Panc1 (cell line): ENCODE measurements around the gene TMEM260. TPM values are rescaled to one million over a fixed set of nuclear protein-coding genes. Genes with fewer than 3 reads are reported as not detected.

Source experiments
- ATAC-seq: fragments of 200-7000 bp; cut with Tn5 transposase; 2 replicates; pipeline ENCODE4 v1.9.1; 2020; ENCODE audit warnings: mild to moderate bottlenecking, moderate library complexity
- BruUV-seq: library from RNA; stranded (reverse); fragments of 400-500 nt; replicated peaks from 2 replicates; lab custom pipeline; 2021; lab: Mats Ljungman, UMichigan
- CTCF ChIA-PET: fragments of 300-600 bp; sonication (Branson Sonifier 250); formaldehyde crosslinking; loops from one replicate; lab custom pipeline; 2022; ENCODE audit warnings: antibody characterized with exemption; lab: Charles Lee
- POLR2A ChIA-PET: fragments of 300-600 bp; sonication (Branson Sonifier 250); formaldehyde crosslinking; loops from one replicate; lab custom pipeline; 2022; ENCODE audit warnings: antibody characterized with exemption; lab: Charles Lee
- DNase-seq: peaks from one replicate; pipeline ENCODE4 v3.0.0-alpha.2; 2010; ENCODE audit warnings: low read depth, low spot score
- H3K27ac ChIP-seq: 2 replicates; pipeline ENCODE4 v1.5.1; 2011; ENCODE audit warnings: mild to moderate bottlenecking, low read length, inconsistent platforms
- H3K27me3 ChIP-seq: fragments of 200-500 bp; sonication (Bioruptor generic); 2 replicates; pipeline ENCODE4 v1.6.0; 2014; ENCODE audit warnings: low read length, inconsistent platforms; ENCODE audit not compliant: control insufficient read depth, insufficient read depth
- H3K36me3 ChIP-seq: fragments of 200-500 bp; sonication (Bioruptor generic); 2 replicates; pipeline ENCODE4 v1.5.1; 2014; ENCODE audit warnings: inconsistent platforms, mild to moderate bottlenecking, low read length, moderate library complexity; ENCODE audit not compliant: control insufficient read depth, insufficient read depth
- H3K4me1 ChIP-seq: 2 replicates; pipeline ENCODE4 v1.5.1; 2011; ENCODE audit warnings: inconsistent platforms, mild to moderate bottlenecking, low read length, moderate library complexity; ENCODE audit not compliant: control insufficient read depth, insufficient read depth
- H3K4me3 ChIP-seq, 2 experiments: 2 replicates each; pipeline ENCODE4 v1.5.1; 2011 to 2012; ENCODE audit warnings: low read depth in 2 of 2, low read length in 2 of 2, mild to moderate bottlenecking in 2 of 2, inconsistent platforms in 1 of 2, moderate library complexity in 1 of 2
- H3K9me3 ChIP-seq: fragments of 200-500 bp; sonication (Bioruptor generic); 2 replicates; pipeline ENCODE4 v1.5.1; 2014; ENCODE audit warnings: low read depth, mild to moderate bottlenecking, inconsistent platforms, low read length, moderate library complexity; ENCODE audit not compliant: control insufficient read depth, insufficient read depth
- POLR2AphosphoS5 ChIP-seq: IDR thresholded peaks from 2 replicates; pipeline ENCODE4 v1.6.1; 2012; ENCODE audit warnings: mild to moderate bottlenecking, low read depth, low read length, moderate library complexity
- REST ChIP-seq, 2 experiments: IDR thresholded peaks; 2 replicates each; pipeline ENCODE4 v1.6.1; 2011 to 2012; ENCODE audit warnings: low read depth in 2 of 2, control low read depth in 1 of 2, low read length in 1 of 2, mild to moderate bottlenecking in 1 of 2, moderate library complexity in 1 of 2; ENCODE audit not compliant: insufficient read depth in 1 of 2
- SIN3A ChIP-seq: IDR thresholded peaks from 2 replicates; pipeline ENCODE4 v1.6.1; 2012; ENCODE audit warnings: low read depth, mild to moderate bottlenecking, low read length, moderate library complexity, borderline replicate concordance; ENCODE audit not compliant: insufficient read depth
- TCF7L2 ChIP-seq: IDR thresholded peaks from 2 replicates; pipeline ENCODE4 v1.6.1; 2011; ENCODE audit warnings: mild to moderate bottlenecking, low read depth, low read length, inconsistent platforms
- in situ Hi-C: cut with HindIII; loops from 2 replicates; pipeline ENCODE4 v1.10.0; 2016; ENCODE audit warnings: low sequenced_read_pairs, low pct_unique_long_range_greater_than_20kb
- intact Hi-C: fragments of 100-400 bp; cut with micrococcal nuclease; formaldehyde crosslinking; loops from one replicate; pipeline ENCODE4 v1.10.0; 2022; ENCODE audit not compliant: unreplicated experiment
- total RNA-seq: library from RNA; stranded (reverse); gene quantifications from one replicate; pipeline ENCODE4 v1.2.1, GENCODE V29; 2021; ENCODE audit not compliant: unreplicated experiment
- TF ChIP-seq, protein P1 (sequence below): fragments of 450-650 bp; IDR thresholded peaks from 2 replicates; pipeline ENCODE4 v1.5.1; 2017; ENCODE audit warnings: mild to moderate bottlenecking

The TMEM260 gene
- total RNA-seq, 1 experiment from 2014 or later, result 8.9 TPM

- no peak for TF ChIP-seq REST (IDR thresholded peaks at IDR 0.05; ENCODE audit: insufficient read depth in 1 of 2, low read depth in 2 of 2, low read length in 1 of 2)
- TF ChIP-seq SIN3A, result no peak
- no peak for TF ChIP-seq TCF7L2
- TF ChIP-seq, protein P1, sequence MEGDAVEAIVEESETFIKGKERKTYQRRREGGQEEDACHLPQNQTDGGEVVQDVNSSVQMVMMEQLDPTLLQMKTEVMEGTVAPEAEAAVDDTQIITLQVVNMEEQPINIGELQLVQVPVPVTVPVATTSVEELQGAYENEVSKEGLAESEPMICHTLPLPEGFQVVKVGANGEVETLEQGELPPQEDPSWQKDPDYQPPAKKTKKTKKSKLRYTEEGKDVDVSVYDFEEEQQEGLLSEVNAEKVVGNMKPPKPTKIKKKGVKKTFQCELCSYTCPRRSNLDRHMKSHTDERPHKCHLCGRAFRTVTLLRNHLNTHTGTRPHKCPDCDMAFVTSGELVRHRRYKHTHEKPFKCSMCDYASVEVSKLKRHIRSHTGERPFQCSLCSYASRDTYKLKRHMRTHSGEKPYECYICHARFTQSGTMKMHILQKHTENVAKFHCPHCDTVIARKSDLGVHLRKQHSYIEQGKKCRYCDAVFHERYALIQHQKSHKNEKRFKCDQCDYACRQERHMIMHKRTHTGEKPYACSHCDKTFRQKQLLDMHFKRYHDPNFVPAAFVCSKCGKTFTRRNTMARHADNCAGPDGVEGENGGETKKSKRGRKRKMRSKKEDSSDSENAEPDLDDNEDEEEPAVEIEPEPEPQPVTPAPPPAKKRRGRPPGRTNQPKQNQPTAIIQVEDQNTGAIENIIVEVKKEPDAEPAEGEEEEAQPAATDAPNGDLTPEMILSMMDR, result no peak
- no peak for TF ChIP-seq POLR2AphosphoS5
- in situ Hi-C loops (no loop called here), intact Hi-C loops (no loop called here)
- no peaks in the 10 kb centered on the region for H3K4me1 ChIP-seq
- CTCF ChIA-PET, result no interaction called here
- DNase-seq (no peak), ATAC-seq (no peak)
- no peaks in the 10 kb centered on the region for H3K9me3 ChIP-seq
- H3K36me3 ChIP-seq, result no peaks in the 10 kb centered on the region
- POLR2A ChIA-PET, result no interaction called here
- no peak overlapping the region for H3K4me3 ChIP-seq
- H3K27ac ChIP-seq, result no peak overlapping the region
- BruUV-seq, result no TSS peak
- H3K27me3 ChIP-seq, result no peaks in the 10 kb centered on the region
These were observed 44.9 kb upstream of the TMEM260 start for GRCh38 chr14:56534656-56535055.

DNA sequence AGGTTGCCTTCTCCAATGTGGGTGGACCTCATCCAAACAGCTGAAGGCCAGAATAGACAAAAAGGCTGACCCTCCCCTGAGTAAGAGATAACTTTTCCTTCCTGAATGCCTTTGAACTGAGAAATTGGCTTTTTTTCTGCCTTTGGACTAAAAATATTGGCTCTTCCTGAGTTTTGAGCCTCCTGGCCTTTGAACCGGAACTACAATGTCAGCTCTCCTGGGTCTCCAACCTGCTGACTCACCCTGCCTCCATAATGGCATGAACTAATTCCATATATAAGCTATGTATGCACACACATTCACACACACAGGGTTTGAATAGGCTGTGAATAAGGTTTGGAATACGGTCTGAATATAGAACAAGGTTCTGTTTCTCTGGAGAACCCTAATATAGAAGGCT is 39.7 kb upstream of the TMEM260 start:
- H3K27me3 ChIP-seq, result no peaks in the 10 kb centered on the region
- in situ Hi-C loops (no loop called here), intact Hi-C loops (no loop called here)
- DNase-seq (no peak), ATAC-seq (no peak)
- ChIA-PET POLR2A (no interaction called here), CTCF (no interaction called here)
- H3K27ac ChIP-seq, result no peak overlapping the region
- TF ChIP-seq, protein P1, result no peak
- TF ChIP-seq POLR2AphosphoS5, result no peak
- TF ChIP-seq TCF7L2, result no peak
- no peak for TF ChIP-seq SIN3A
- TF ChIP-seq REST (IDR thresholded peaks at IDR 0.05; ENCODE audit: insufficient read depth in 1 of 2, low read depth in 2 of 2, low read length in 1 of 2), result no peak
- H3K36me3 ChIP-seq, result no peaks in the 10 kb centered on the region
- no peak overlapping the region for H3K4me3 ChIP-seq
- H3K4me1 ChIP-seq, result no peaks in the 10 kb centered on the region
- no peaks in the 10 kb centered on the region for H3K9me3 ChIP-seq
- no TSS peak for BruUV-seq
